ENCODE data around the gene IGFBP5.

The IGFBP5 gene

DNA sequence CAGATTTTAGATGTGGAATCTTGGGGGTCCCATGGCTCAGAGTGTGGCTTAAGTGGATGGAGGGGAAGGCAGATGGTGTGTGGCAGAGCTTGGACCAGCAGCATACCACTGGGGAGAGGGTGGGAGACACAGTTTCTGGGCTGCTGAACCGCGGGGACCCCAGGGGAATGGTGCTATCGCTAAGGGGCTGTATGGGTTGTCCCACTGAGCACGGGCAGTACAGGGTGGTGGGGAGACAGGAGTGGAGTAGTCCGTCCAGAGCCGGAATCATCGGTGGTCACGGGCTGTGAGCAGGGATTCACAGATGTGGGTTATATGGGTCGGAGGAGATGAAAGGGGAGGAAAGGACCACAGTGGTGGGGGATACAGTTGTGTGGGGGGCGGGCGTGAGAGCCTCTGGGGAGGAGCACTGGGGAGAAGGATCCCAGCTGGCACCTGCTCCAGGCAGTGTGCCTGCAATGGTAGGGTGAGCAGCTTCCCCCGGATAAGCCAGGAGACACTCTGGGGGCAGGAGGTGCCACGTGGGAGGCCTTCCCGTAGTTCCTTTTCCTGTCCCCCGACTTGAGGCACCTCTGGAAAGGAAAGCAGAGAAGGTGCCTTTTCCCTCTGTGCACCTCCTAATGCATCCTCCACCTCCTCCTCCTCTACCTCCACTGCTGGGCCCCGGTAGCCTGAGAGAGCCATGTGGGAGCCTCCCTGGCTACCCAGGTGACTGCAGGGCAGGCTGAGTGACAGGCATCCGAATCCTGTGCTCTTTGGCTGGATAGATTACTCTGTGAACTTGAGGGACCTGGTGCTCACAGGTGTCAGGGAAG is 24.9 kb downstream of the IGFBP5 start:
- H3K4me2 ChIP-seq (ENCODE audit: low read length), result no peak overlapping the region

DNA sequence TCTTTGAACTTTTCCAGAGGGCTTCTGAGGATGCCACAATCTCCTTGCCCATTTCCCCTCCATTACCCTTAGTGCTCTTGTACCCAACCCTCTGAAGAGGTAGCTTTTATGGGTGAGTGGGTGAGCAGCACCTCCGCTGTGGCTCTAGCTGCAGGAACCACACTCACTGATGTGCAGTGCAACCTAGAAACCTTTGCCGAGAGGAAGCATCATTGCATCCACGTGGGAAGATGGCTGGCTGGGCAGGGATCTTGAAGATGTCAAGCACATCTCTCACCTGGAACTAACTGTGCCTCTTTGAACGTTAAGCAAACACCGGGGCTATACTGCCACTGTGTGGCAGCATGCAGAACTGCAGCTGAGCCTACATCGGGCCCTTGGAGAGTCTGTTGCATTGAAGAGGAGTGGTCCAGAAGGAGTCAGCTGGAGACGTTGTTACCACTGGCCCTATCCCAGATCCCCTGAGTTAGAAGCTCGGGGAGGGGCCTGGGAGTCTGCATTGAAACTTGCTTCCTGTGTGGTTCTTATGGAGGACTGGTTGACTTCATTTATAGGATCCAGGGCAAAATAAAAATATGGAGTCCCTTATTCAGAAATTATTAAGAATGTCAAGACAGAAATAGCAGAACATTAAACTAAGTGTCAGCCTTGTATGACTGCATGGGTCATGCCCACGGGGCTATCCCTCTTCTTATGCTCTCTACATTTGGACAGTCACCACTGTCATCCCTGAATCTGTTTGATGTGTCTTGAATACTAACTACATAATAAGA is 28.7 kb downstream of the IGFBP5 start:
- H4K20me1 ChIP-seq (ENCODE audit: insufficient read depth, low read length), result no peaks in the 10 kb centered on the region
- H3K9me3 ChIP-seq (ENCODE audit: insufficient read depth, low read length), result no peaks in the 10 kb centered on the region
- peaks cover 7% of the 10 kb centered on the region for H3K4me1 ChIP-seq (ENCODE audit: low read length)
- no peak overlapping the region for H3K4me2 ChIP-seq (ENCODE audit: low read length)
- no peaks in the 10 kb centered on the region for H3K36me3 ChIP-seq (replicated peaks; ENCODE audit: low read depth, low read length)
- TF ChIP-seq, protein P1, sequence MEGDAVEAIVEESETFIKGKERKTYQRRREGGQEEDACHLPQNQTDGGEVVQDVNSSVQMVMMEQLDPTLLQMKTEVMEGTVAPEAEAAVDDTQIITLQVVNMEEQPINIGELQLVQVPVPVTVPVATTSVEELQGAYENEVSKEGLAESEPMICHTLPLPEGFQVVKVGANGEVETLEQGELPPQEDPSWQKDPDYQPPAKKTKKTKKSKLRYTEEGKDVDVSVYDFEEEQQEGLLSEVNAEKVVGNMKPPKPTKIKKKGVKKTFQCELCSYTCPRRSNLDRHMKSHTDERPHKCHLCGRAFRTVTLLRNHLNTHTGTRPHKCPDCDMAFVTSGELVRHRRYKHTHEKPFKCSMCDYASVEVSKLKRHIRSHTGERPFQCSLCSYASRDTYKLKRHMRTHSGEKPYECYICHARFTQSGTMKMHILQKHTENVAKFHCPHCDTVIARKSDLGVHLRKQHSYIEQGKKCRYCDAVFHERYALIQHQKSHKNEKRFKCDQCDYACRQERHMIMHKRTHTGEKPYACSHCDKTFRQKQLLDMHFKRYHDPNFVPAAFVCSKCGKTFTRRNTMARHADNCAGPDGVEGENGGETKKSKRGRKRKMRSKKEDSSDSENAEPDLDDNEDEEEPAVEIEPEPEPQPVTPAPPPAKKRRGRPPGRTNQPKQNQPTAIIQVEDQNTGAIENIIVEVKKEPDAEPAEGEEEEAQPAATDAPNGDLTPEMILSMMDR (IDR thresholded peaks at IDR 0.05; ENCODE audit: low read depth, low read length), result peak; percentile 83
- TF ChIP-seq EZH2phosphoT487 (IDR thresholded peaks at IDR 0.05; ENCODE audit: low read depth), result no peak
- H2AFZ ChIP-seq (ENCODE audit: low read depth, low read length), result no peak overlapping the region
- H3K79me2 ChIP-seq (ENCODE audit: low read length), result no peaks in the 10 kb centered on the region
- no peak overlapping the region for H3K9ac ChIP-seq (ENCODE audit: low read length)
- no peak overlapping the region for H3K4me3 ChIP-seq (ENCODE audit: low read length)
- no peaks in the 10 kb centered on the region for H3K27me3 ChIP-seq (ENCODE audit: low read depth, low read length)
- no peak overlapping the region for H3K27ac ChIP-seq (ENCODE audit: low read length)

More for the DNA sequence above, 24.9 kb downstream of the IGFBP5 start:
- Histone ChIP-seq H3K27me3 (ENCODE audit: low read depth, low read length) (no peaks in the 10 kb centered on the region; the same call in 1 of the 2 replicates), H3K9me3 (ENCODE audit: insufficient read depth, low read length) (no peaks in the 10 kb centered on the region), H3K4me1 (ENCODE audit: low read length) (no peaks in the 10 kb centered on the region), H3K4me3 (ENCODE audit: low read length) (no peak overlapping the region), H3K9ac (ENCODE audit: low read length) (no peak overlapping the region), H3K36me3 (replicated peaks; ENCODE audit: low read depth, low read length) (no peaks in the 10 kb centered on the region), H3K79me2 (ENCODE audit: low read length) (no peaks in the 10 kb centered on the region), H2AFZ (ENCODE audit: low read depth, low read length) (no peak overlapping the region), H4K20me1 (ENCODE audit: insufficient read depth, low read length) (no peaks in the 10 kb centered on the region), H3K27ac (ENCODE audit: low read length) (no peak overlapping the region)
- TF ChIP-seq EZH2phosphoT487 (IDR thresholded peaks at IDR 0.05; ENCODE audit: low read depth), result no peak
- TF ChIP-seq, protein P1 (IDR thresholded peaks at IDR 0.05; ENCODE audit: low read depth, low read length), result no peak

DNA sequence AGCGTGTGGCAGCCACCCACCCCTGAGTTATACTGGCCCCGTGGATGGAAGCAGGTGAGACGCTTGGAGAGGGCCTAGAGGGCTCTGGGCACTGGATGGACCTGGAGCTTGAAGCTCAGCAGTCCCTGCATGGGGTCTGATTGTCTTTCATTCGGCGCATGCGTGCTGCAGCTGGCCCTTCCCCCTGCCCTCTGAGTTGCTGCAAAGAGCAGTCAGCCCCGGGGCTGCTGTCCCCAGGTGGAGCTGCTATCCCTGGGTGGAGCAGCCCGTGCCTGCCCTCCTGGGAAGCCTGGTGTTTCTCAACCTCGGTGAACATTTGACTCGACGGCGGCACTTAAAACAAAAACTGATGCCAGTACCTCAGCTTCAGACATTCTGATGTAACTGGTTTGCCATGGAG is 29.6 kb downstream of the IGFBP5 start:
- Histone ChIP-seq H3K27me3 (ENCODE audit: low read depth, low read length) (no peaks in the 10 kb centered on the region), H3K4me1 (ENCODE audit: low read length) (peaks cover 8% of the 10 kb centered on the region), H4K20me1 (ENCODE audit: insufficient read depth, low read length) (no peaks in the 10 kb centered on the region), H3K27ac (ENCODE audit: low read length) (no peak overlapping the region), H3K36me3 (replicated peaks; ENCODE audit: low read depth, low read length) (no peaks in the 10 kb centered on the region), H3K4me2 (ENCODE audit: low read length) (no peak overlapping the region), H3K9ac (ENCODE audit: low read length) (no peak overlapping the region), H3K79me2 (ENCODE audit: low read length) (no peaks in the 10 kb centered on the region), H3K4me3 (ENCODE audit: low read length) (no peak overlapping the region), H2AFZ (ENCODE audit: low read depth, low read length) (no peak overlapping the region), H3K9me3 (ENCODE audit: insufficient read depth, low read length) (no peaks in the 10 kb centered on the region)
- no peak for TF ChIP-seq EZH2phosphoT487 (IDR thresholded peaks at IDR 0.05; ENCODE audit: low read depth)
- TF ChIP-seq, protein P1 (IDR thresholded peaks at IDR 0.05; ENCODE audit: low read depth, low read length), result no peak

DNA sequence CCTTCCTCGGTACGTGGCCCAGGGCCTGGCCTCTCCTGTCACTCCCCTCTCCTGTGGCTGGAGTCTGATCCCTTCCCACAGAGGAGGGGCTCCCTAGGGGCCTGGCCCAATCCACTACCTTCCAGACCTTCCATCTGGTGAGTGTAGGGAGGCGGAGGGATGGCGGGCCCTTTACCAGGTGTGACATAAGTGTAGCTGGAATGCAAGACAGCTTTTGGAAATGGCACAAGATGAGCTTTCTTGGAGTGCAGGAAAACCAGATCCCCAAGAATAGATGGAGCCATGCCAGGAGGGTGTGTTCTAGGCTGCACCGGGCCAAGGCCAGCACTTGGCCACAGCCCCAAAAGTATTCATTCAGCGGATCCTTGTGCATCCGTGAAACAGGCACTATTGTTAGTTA is 30.1 kb downstream of the IGFBP5 start:
- Histone ChIP-seq H3K9ac (ENCODE audit: low read length) (no peak overlapping the region), H2AFZ (ENCODE audit: low read depth, low read length) (no peak overlapping the region), H3K36me3 (replicated peaks; ENCODE audit: low read depth, low read length) (no peaks in the 10 kb centered on the region)

More for the DNA sequence above, 30.1 kb downstream of the IGFBP5 start:
- no peak overlapping the region for H3K4me3 ChIP-seq (ENCODE audit: low read length)
- no peak overlapping the region for H3K4me2 ChIP-seq (ENCODE audit: low read length)
- no peaks in the 10 kb centered on the region for H3K27me3 ChIP-seq (ENCODE audit: low read depth, low read length)
- no peaks in the 10 kb centered on the region for H4K20me1 ChIP-seq (ENCODE audit: insufficient read depth, low read length)
- no peak for TF ChIP-seq EZH2phosphoT487 (IDR thresholded peaks at IDR 0.05; ENCODE audit: low read depth)
- TF ChIP-seq, protein P1 (IDR thresholded peaks at IDR 0.05; ENCODE audit: low read depth, low read length), result no peak
- H3K4me1 ChIP-seq (ENCODE audit: low read length), result peaks cover 8% of the 10 kb centered on the region
- no peaks in the 10 kb centered on the region for H3K79me2 ChIP-seq (ENCODE audit: low read length)
- no peak overlapping the region for H3K27ac ChIP-seq (ENCODE audit: low read length)
- H3K9me3 ChIP-seq (ENCODE audit: insufficient read depth, low read length), result no peaks in the 10 kb centered on the region
